H1 (cell line): ENCODE data around the gene VGLL4.

Source experiments
- CTCF ChIP-seq, 3 experiments: IDR thresholded peaks; 1 replicate in 2 of 3; 2 replicates in 1 of 3; pipeline versions ENCODE4 v1.5.1 to v1.6.1; 2011; ENCODE audit warnings: low read length in 3 of 3, mild to moderate bottlenecking in 3 of 3, inconsistent platforms in 2 of 3, low read depth in 1 of 3, moderate library complexity in 1 of 3; ENCODE audit not compliant: insufficient read depth in 1 of 3; ENCODE audit errors: control extremely low read depth in 1 of 3
- EZH2 ChIP-seq: fragments of 200-600 bp; sonication (generic); IDR thresholded peaks from 2 replicates; pipeline ENCODE4 v1.7.1; 2012; ENCODE audit warnings: low read depth, mild to moderate bottlenecking, moderate library complexity, low read length, inconsistent platforms; ENCODE audit not compliant: severe bottlenecking
- POLR2AphosphoS5 ChIP-seq: IDR thresholded peaks from 2 replicates; pipeline ENCODE4 v1.6.1; 2011; ENCODE audit warnings: low read depth, low read length
- SIRT6 ChIP-seq: IDR thresholded peaks from one replicate; pipeline ENCODE4 v1.7.1; 2012; ENCODE audit warnings: low read length, inconsistent platforms
- SP1 ChIP-seq: IDR thresholded peaks from 2 replicates; pipeline ENCODE4 v1.6.1; 2011; ENCODE audit warnings: low read depth, low read length

- TF ChIP-seq SP1, result no peak
- no peak for TF ChIP-seq POLR2AphosphoS5
- TF ChIP-seq CTCF (IDR thresholded peaks at IDR 0.05; ENCODE audit: control extremely low read depth in 1 of 3, insufficient read depth in 1 of 3, low read depth in 1 of 3, low read length in 3 of 3), result no peak
- TF ChIP-seq EZH2, result no peak
- TF ChIP-seq SIRT6, result no peak
These were observed 5.7 kb downstream of the VGLL4 start for GRCh38 chr3:11637901-11638458.
